GF-D8 (cell line): ENCODE results near the gene LONP2.

ENCODE experiments used
- DNase-seq: peaks from one replicate; lab custom pipeline; 2025; lab: John Stamatoyannopoulos, UW

LONP2 gene

GRCh38 chr16:48244080-48244862 is at the start of gene LONP2:
Gene LONP2 (plus strand): TSS chr16:48244300. CDS start chr16:48244389, 89 bp downstream.
- peak; percentile 63 for DNase-seq

GRCh38 chr16:48194828-48195556 is 49.1 kb upstream of the LONP2 start:
- DNase-seq, result no peak

- DNase-seq, result no peak
Observed at GRCh38 chr16:48197294-48197693, 46.8 kb upstream of the LONP2 start.

- DNase-seq, result no peak
Observed at GRCh38 chr16:48201515-48202201, 42.4 kb upstream of the LONP2 start.

- DNase-seq, result no peak
Observed at GRCh38 chr16:48203974-48204824, 39.9 kb upstream of the LONP2 start.

- DNase-seq, result no peak
Observed at GRCh38 chr16:48204825-48205151, 39.3 kb upstream of the LONP2 start.

GRCh38 chr16:48206594-48207242 is 37.4 kb upstream of the LONP2 start:
- no peak for DNase-seq

- no peak for DNase-seq
Observed at GRCh38 chr16:48210747-48211146, 33.4 kb upstream of the LONP2 start.

GRCh38 chr16:48212033-48212432 is 32.1 kb upstream of the LONP2 start:
- no peak for DNase-seq

- no peak for DNase-seq
Observed at GRCh38 chr16:48215738-48216137, 28.4 kb upstream of the LONP2 start.

GRCh38 chr16:48217708-48218107 is 26.4 kb upstream of the LONP2 start:
- no peak for DNase-seq

- DNase-seq, result no peak
Observed at GRCh38 chr16:48218473-48218872, 25.6 kb upstream of the LONP2 start.

- DNase-seq, result no peak
Observed at GRCh38 chr16:48220891-48221290, 23.2 kb upstream of the LONP2 start.

GRCh38 chr16:48223490-48223889 is 20.6 kb upstream of the LONP2 start:
- DNase-seq, result no peak

GRCh38 chr16:48225456-48225855 is 18.6 kb upstream of the LONP2 start:
- DNase-seq, result no peak

GRCh38 chr16:48231727-48232492 is 12.2 kb upstream of the LONP2 start:
- DNase-seq, result no peak

- no peak for DNase-seq
Observed at GRCh38 chr16:48232493-48233040, 11.5 kb upstream of the LONP2 start.

- DNase-seq, result no peak
Observed at GRCh38 chr16:48234630-48235029, 9.5 kb upstream of the LONP2 start.

- DNase-seq, result no peak
Observed at GRCh38 chr16:48235058-48235555, 9.0 kb upstream of the LONP2 start.

GRCh38 chr16:48235556-48236136 is 8.5 kb upstream of the LONP2 start:
- DNase-seq, result no peak
